BJ (cell line): ENCODE data around the gene AKT3. TPM values are rescaled to one million over a fixed set of nuclear protein-coding genes. Genes with fewer than 3 reads are reported as not detected.

Experiments
- CTCF ChIA-PET: fragments of 350-600 bp; formaldehyde crosslinking; extraction: SDS; loops from one replicate; lab custom pipeline; 2021; ENCODE audit warnings: antibody characterized with exemption, inconsistent platforms; lab: Yijun Ruan, JAX
- POLR2A ChIA-PET: fragments of 300-600 bp; sonication (Branson Sonifier 250); formaldehyde crosslinking; extraction: SDS; loops from one replicate; lab custom pipeline; 2021; ENCODE audit warnings: antibody characterized with exemption; lab: Charles Lee
- DNase-seq: peaks from one replicate; pipeline ENCODE4 v3.0.0-alpha.2; 2011; ENCODE audit warnings: low read depth
- H3K27me3 ChIP-seq: 2 replicates; pipeline ENCODE4 v1.6.0; 2011; ENCODE audit warnings: low read length; ENCODE audit not compliant: control insufficient read depth, insufficient read depth
- H3K36me3 ChIP-seq: 2 replicates; pipeline ENCODE4 v1.5.1; 2011; ENCODE audit warnings: low read length; ENCODE audit not compliant: control insufficient read depth, insufficient read depth
- H3K4me3 ChIP-seq: 2 replicates; pipeline ENCODE4 v1.5.1; 2011; ENCODE audit warnings: low read depth, mild to moderate bottlenecking, control low read depth, low read length
- polyA plus RNA-seq: library from polyadenylated mRNA; depleted of rRNA; stranded (reverse); fragments of >200 nt; gene quantifications from 2 replicates; pipeline ENCODE4 v1.2.3, GENCODE V29; 2011
- TF ChIP-seq, protein P1 (sequence below): IDR thresholded peaks from 2 replicates; pipeline ENCODE4 v1.5.1; 2011; ENCODE audit warnings: low read depth, mild to moderate bottlenecking, control low read depth, inconsistent platforms, low read length, moderate library complexity; ENCODE audit not compliant: insufficient read depth

AKT3 gene
- polyA plus RNA-seq, 1 experiment, result 23.8 TPM

DNA sequence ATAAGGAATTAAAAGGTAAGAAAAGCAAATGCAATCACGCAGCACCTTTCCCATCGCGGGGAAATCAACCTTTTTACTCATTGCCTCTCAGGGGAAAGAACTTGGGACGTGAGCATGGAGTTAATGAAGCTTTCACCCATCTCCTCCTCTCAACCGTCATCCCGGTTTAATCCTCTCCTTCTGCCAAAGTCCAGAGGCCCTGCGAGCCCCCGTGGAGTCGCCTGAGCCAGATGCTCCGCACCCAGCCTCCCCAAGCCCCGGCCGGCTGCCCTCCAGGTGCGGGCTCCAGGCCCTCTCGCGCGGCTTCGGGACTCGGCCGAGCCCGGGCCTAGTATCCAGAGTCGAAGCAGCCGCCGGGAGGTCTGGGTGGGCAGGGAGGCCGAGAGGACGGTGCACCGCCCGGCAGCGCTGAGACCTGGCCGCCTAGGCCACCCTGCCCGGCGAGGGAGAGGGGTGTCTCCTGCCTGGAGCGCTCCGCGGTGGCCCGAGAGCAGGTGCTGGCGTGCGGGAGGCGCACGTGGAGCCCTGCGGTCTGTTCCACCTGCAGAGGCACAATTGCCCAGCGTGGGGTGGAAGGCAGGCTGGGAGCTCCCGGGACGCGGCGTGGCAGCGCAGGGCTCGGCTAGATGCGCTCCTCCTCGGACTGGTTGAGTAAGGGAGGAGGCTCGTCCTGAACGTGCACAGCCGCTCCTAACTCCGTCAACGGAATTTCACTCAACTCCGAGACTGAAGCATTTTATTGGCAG is 375.7 kb downstream of the AKT3 start:
- DNase-seq, result no peak
- ChIA-PET CTCF (interaction anchor here (1.1 kb wide), 1 partner anchor 11 kb away, joined by 3 read pairs; no protein-coding TSS in a partner anchor), POLR2A (no interaction called here)
- Histone ChIP-seq H3K36me3 (no peaks in the 10 kb centered on the region; the same call in 1 of the 2 replicates), H3K27me3 (no peaks in the 10 kb centered on the region), H3K4me3 (no peak overlapping the region)
- TF ChIP-seq, protein P1, sequence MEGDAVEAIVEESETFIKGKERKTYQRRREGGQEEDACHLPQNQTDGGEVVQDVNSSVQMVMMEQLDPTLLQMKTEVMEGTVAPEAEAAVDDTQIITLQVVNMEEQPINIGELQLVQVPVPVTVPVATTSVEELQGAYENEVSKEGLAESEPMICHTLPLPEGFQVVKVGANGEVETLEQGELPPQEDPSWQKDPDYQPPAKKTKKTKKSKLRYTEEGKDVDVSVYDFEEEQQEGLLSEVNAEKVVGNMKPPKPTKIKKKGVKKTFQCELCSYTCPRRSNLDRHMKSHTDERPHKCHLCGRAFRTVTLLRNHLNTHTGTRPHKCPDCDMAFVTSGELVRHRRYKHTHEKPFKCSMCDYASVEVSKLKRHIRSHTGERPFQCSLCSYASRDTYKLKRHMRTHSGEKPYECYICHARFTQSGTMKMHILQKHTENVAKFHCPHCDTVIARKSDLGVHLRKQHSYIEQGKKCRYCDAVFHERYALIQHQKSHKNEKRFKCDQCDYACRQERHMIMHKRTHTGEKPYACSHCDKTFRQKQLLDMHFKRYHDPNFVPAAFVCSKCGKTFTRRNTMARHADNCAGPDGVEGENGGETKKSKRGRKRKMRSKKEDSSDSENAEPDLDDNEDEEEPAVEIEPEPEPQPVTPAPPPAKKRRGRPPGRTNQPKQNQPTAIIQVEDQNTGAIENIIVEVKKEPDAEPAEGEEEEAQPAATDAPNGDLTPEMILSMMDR, result no peak

DNA sequence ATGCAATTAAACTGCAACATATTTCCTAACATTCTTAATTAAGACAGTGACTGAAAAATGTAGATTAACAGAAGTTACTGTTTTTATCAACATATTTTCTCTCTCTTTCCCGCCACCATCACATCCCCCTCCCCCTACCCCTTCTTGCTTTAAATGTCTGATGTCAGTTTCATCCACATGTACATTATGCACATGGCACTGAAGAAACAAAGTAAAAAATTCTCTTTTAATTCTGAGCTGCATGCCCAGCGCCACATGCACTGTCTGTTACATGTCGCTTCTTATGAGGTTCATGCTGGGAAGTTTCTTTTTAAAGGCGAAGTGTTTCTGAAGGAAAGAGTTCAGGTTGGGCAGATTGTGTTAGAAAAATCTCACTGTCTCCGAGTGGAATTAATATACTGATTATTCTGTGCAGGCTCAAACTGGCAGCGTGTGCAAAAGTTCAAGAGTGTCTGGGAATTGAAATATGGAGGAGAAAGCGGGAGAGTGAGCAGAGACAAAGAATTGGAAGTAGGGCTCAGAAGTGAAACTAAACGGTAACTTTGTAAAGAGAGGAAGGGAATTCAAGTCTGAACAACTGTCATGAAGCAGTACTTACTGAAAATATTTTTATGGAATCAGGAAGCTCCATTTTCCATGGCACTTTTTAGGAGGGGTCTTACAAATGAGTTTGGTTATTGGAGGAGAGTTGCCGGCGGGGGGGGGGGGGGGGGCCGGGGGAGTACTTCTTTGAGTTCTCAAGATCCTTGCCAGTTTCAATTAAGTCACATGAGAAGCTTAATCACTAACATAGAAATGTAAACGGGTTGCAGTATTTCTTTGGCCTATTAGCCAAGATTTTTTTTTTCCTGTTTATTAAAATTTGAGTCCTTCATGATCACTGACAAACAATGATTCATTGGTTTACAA is 376.6 kb downstream of the AKT3 start:
- no peaks in the 10 kb centered on the region for H3K27me3 ChIP-seq
- ChIA-PET POLR2A (no interaction called here), CTCF (interaction anchor here (1.1 kb wide), 1 partner anchor 12 kb away, joined by 3 read pairs; no protein-coding TSS in a partner anchor)
- no peak for DNase-seq
- TF ChIP-seq, protein P1, result no peak
- H3K4me3 ChIP-seq, result peak overlapping the region; percentile 21
- no peaks in the 10 kb centered on the region; the same call in 1 of the 2 replicates for H3K36me3 ChIP-seq

DNA sequence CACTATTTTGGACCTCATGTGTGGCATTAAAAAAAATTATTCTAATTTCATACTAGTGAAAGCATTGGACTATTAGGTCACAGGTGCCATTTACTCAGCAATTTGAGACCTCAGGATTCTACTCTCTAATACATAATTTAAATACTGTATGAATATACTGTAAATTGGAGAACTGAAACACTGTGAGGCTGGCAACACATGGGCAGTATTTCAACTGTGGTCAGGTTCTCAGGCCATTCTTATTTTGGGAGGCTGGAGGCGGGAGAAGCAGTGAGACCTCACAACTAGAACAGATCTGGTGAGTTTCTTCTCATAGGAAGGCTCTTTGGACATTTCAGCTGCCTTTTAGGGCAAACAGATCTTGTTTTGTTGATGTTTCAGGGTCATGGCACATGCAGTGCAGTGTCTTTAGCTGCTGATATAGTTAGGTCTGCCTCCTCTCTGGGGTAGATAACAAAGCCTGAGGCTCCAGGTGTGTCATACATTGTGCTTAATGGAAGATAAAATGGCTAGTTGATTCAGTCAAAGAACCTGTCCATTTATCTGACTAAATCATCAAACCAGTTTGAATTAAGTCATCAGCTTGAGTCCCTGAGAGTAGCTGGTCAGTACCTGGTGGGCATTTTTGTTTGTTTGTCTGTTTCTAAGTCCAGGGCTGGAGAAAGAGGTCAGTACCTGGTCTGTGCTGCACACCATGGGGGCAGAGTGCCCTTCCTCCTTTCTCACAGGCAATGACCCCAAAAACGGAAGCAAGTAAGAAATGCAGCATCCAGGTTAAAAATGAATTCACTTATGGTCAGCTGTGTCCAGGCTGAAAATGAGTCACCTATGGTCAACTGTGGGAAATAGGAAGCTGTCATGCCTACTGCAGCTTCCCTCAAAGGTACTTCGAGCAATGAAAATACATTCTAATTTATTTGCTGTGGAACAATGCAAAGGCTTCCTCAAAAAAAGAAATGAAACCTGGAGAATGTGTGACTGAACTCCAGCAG is 378.0 kb downstream of the AKT3 start:
- Histone ChIP-seq H3K36me3 (no peaks in the 10 kb centered on the region), H3K27me3 (no peaks in the 10 kb centered on the region), H3K4me3 (no peak overlapping the region)
- CTCF ChIA-PET, result no interaction called here
- DNase-seq, result no peak
- TF ChIP-seq, protein P1, result no peak
- POLR2A ChIA-PET, result no interaction called here

DNA sequence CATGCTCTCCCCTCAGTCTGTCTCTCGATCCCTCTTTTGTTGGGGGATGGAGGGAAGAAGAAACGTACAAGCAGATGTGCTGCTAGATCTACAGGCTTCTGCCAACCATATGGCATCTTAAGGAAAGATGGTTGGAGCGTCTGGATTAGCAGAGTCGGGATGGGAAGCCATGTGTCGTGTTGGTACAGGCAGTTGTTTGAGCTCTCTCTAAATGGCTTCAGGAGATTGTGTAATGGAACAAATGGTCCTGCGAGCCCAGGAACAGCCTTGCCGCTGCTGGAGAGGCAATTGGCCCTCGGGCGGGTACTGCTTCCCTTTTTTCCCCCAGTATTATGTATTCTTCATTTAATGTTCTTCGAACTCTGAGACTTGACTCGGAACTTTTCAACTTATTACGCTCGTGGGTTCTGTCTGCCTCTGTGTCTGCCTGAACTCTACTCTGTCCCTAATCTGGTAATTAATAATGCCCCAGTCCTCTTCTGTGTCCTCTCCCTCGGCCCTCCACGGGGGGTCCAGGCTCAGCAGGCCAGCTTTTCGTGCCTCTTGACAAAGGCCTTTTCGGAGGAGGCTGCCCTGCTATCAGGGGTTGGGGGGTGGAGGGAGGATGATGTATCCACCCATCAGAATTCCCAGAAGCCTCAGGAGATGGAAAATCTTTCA is 378.9 kb downstream of the AKT3 start:
- Histone ChIP-seq H3K36me3 (no peaks in the 10 kb centered on the region), H3K27me3 (no peaks in the 10 kb centered on the region), H3K4me3 (no peak overlapping the region)
- CTCF ChIA-PET, result no interaction called here
- POLR2A ChIA-PET, result no interaction called here
- no peak for DNase-seq
- TF ChIP-seq, protein P1, result no peak
